Epithelial cell of esophagus (primary cell): ENCODE data around the gene ZNF541.

Source experiments
- DNase-seq: peaks from one replicate; pipeline ENCODE4 v3.0.0; 2010; ENCODE audit warnings: low read depth
- H3K4me3 ChIP-seq: 2 replicates; pipeline ENCODE4 v1.5.1; 2011; ENCODE audit warnings: mild to moderate bottlenecking, low read length, control low read depth
- TF ChIP-seq, protein P1 (sequence below): IDR thresholded peaks from 2 replicates; pipeline ENCODE4 v1.5.1; 2011; ENCODE audit warnings: low read depth, mild to moderate bottlenecking, low read length, control low read depth, inconsistent platforms; ENCODE audit not compliant: insufficient read depth; ENCODE audit errors: missing control alignments

The ZNF541 gene

DNA sequence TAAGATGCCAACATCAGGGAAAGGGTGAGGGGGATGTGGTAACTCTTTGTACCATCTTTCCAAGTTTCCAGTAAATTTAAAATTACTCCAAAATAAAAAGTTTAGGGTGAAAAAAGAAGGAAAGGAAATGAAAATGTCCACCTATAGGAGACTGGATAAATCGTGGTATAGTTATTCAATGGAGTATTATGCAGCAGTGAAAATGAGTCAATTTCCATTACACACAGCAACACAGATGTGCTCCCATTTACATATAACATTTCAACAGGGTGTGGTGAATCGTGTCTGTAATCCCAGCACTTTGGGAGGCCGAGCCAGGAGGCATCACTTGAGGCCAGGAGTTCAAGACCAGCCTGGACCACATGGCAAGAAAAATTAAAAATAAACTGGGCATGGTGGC, 7.4 kb upstream of the ZNF541 start:
- no peak overlapping the region for H3K4me3 ChIP-seq
- TF ChIP-seq, protein P1, sequence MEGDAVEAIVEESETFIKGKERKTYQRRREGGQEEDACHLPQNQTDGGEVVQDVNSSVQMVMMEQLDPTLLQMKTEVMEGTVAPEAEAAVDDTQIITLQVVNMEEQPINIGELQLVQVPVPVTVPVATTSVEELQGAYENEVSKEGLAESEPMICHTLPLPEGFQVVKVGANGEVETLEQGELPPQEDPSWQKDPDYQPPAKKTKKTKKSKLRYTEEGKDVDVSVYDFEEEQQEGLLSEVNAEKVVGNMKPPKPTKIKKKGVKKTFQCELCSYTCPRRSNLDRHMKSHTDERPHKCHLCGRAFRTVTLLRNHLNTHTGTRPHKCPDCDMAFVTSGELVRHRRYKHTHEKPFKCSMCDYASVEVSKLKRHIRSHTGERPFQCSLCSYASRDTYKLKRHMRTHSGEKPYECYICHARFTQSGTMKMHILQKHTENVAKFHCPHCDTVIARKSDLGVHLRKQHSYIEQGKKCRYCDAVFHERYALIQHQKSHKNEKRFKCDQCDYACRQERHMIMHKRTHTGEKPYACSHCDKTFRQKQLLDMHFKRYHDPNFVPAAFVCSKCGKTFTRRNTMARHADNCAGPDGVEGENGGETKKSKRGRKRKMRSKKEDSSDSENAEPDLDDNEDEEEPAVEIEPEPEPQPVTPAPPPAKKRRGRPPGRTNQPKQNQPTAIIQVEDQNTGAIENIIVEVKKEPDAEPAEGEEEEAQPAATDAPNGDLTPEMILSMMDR = no peak
- no peak for DNase-seq

DNA sequence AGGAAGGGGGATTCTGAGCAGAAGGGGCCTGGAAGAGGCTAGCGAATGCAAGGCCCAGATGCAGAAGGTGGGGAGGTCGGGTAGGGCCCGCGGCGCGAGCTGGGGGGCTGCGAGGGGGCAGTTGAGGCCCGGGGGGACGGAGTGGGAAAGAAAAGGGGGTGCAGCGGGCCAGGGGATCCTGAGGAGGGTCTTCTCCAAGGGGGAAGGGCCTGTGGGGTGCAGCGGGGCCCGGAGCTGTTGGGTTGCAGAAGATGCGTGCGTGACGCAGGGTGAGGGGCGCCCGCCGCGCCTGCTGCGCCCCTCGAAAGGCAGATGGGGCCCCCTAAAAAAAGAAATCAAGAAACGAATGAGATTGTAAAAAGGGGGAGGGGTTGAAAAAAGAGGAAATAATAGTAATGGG, 313 bp downstream of the ZNF541 start:
- DNase-seq = no peak
- TF ChIP-seq, protein P1 = no peak
- no peak overlapping the region for H3K4me3 ChIP-seq

DNA sequence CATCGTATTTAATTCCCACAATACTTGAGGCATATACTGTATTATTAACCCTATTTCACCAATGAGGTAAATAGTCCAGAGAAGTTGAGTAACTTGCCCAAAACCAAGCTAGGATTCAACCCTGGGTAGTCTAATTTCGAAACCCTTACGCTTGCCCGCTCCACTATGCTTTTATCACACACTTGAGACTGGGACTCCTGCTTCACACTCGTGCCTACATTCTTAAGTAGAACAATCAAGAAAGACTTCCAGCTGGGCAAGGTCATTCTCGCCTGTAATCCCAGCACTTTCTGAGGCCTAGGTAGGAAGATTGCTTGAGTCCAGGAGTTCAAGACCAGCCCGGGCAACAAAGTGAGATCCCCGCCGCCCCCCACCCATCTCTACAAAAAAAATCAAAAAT, 3.6 kb downstream of the ZNF541 start:
- TF ChIP-seq, protein P1 = no peak
- no peak overlapping the region for H3K4me3 ChIP-seq
- DNase-seq = no peak

DNA sequence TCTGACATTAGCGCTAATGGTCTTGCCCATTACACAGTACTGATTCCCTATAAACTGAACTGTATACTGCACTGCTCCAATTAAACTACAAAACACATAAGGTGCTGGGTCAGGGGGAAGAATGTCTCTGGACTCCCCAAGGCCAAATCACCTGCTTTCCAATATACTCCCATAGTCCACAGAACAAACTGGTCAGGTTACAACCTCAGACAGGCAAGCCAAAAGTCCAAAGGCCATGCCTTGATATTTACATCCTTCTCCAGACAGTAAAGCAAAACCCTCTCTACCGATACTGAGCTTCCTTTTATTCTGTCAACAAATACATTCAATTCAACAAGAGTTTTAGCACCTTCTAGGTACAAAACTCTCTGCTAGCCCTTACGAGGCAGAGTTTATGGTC, 8.9 kb downstream of the ZNF541 start:
- TF ChIP-seq, protein P1 = no peak
- H3K4me3 ChIP-seq = no peak overlapping the region
- DNase-seq = no peak

DNA sequence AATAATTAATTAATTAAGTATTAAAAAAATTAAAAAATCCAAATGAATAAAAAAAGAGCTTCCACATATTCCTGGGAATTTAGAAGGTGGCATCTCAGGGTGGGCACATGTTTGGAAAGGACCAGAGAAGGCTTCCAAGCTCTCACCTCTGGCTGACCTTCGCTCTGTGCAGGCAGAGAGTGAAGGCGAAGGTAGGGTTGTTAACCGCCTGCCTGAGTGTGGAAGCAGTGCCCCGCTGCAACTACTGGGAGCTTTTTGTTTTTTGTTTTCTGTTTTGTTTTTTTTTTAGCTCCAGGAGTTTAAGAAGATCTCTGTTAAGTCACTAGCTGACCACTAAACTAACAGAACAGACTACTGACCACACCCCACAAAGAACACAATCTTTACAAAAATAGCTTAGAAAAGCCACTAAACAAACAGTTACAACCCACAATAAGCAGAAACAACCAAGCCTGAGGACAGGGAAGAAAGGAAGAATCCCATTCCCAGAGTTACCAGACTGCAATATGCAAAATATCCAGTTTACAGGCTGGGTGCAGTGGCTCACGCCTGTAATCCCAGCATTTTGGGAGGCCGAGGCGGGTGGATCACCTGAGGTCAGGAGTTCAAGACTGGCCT, 11.4 kb downstream of the ZNF541 start:
- TF ChIP-seq, protein P1 = no peak
- DNase-seq = no peak
- no peak overlapping the region for H3K4me3 ChIP-seq

DNA sequence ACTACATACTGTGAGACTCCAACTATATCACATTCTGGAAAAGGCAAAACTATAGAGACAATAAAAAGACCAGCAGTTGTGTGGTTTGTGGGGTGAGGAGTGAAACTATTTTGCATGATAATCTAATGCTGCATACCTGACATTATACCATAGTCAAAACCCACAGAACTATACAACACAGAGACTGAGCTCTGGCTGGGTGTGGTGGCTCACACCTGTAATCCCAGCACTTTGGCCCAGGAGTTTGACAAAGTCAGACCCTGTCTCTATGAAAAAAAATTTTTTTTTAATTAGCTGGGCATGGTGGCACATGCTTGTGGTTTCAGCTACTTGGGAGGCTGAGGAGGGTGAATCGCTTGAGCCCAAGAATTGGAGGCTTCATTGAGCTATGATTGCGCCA, 11.9 kb downstream of the ZNF541 start:
- DNase-seq = no peak
- no peak overlapping the region for H3K4me3 ChIP-seq
- TF ChIP-seq, protein P1 = no peak

DNA sequence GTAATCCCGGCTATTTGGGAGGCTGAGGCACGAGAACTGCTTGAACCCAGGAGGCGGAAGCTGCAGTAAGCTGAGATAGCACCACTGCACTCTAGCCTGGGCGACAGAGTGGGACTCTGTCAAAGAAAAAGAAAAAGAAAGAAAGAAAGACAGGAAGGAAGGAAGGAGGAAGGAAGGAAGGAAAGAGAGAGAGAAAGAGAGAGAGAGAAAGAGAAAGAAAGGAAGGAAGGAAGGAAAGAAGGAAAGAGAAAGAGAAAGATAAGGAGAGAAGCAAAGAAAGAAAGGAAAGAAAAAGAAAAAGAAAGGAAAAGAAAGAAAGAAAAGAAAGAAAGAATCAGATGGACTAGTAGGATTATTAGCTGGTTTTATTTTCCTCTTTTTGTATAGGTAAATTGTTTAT, 22.8 kb downstream of the ZNF541 start:
- no peak for DNase-seq
- TF ChIP-seq, protein P1 = no peak
- no peak overlapping the region for H3K4me3 ChIP-seq
